ENCODE measurements around the gene NAA16. TPM values are rescaled to one million over a fixed set of nuclear protein-coding genes. Genes with fewer than 3 reads are reported as not detected.
"Not testable (repeated sequence)": the region's sequence is repeated elsewhere in the genome, so short reads cannot be mapped to it uniquely, and the experiment has no call there.

Gene NAA16
- 10 to 100 TPM; 16.5 to 27.3 TPM for total RNA-seq

DNA sequence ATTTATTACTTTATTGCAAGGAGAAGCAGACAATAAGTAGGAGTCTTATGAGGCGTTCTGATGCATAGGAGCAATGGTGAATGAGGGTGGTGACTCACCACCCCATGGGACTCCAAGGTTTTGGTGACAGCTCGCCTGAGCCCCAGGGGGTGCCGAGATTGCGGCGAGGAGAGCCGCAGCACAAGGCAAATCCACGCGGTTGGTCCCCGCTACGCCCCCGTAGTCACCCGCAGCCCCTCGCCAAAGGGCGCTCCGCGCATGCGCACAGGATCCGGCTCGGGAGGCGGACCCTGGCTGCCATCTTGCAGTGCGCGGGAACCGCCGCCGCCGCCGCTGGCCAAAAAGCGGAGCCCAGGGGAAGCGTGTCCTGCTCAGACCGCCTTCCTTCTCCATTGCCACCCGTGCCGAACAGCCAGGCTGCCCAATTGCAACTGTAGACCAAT lies at the start of gene NAA16:
Gene NAA16, plus strand, starts transcription at position 305 of the 443 bp plus-strand sequence. CDS start 262 bp downstream, outside the sequence.
- no peaks in the 10 kb centered on the region for H3K27me3 Mint-ChIP-seq (ENCODE audit: low read depth)
- H3K27ac Mint-ChIP-seq, result peak within 1 kb of the TSS; percentile 97
- H3K36me3 Mint-ChIP-seq (ENCODE audit: insufficient read depth in 2 of 2), result peaks cover 4 to 7% of the 10 kb centered on the region in 2 donors
- H3K9me3 Mint-ChIP-seq, result no peaks in the 10 kb centered on the region
- H3K4me1 Mint-ChIP-seq (ENCODE audit: low read depth), result peaks cover 35% of the 10 kb centered on the region
- DNase-seq (peak; percentile 97 to 98), ATAC-seq (replicated peaks in 1 of 2) (peak; percentile 90 to 91)
- H3K4me3 Mint-ChIP-seq, result peak within 1 kb of the TSS; percentile 93 to 97

DNA sequence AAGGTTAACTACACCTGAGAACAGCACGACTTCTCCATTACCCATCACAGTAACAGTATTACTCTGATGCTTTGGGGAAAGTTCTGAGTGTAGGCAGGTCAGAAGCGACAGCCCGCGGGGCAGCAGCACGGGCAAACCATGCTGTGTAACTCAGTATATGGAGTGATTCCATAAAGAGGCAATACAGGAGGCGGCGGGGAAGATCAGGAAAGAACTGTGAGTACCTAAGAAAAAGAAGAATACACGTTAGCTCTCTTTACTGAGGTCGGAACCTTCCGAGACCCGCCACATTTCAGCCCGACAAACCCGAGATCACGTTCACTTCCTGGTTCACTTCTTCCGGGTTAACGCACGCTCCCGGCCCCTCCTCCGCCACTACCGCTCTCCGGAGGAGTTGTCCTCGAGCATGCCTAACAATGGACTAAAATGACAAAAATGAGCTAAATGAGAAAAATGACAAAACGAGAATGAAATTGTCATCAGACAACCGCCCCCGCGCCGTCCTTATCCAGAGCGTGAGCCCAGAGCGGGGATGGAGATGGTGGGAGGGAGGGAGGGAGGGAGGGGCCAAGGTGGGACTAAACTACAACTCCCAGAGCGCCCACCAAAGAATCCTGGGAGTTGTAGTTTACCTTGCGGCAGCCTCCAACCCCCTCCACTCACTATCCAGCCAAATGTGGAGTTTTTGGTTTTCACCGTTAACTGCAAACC lies 47.7 kb upstream of the NAA16 start, which contains the start of gene MTRF1:
Gene MTRF1, minus strand, starts transcription at position 316 of the 711 bp plus-strand sequence. CDS start 2,669 bp downstream, outside the sequence.
- peak within 1 kb of the TSS; percentile 95 for H3K27ac Mint-ChIP-seq
- no peaks in the 10 kb centered on the region for H3K27me3 Mint-ChIP-seq (ENCODE audit: low read depth)
- ATAC-seq (replicated peaks in 1 of 2) (peak; percentile 92), DNase-seq (peak; percentile 78 to 84)
- H3K4me1 Mint-ChIP-seq (ENCODE audit: low read depth), result peaks cover 17% of the 10 kb centered on the region
- H3K9me3 Mint-ChIP-seq, result peaks cover 0 to 4% of the 10 kb centered on the region in 2 donors
- H3K4me3 Mint-ChIP-seq, result peak within 1 kb of the TSS; percentile 90 to 97
- peaks cover 9 to 20% of the 10 kb centered on the region in 2 donors for H3K36me3 Mint-ChIP-seq (ENCODE audit: insufficient read depth in 2 of 2)

DNA sequence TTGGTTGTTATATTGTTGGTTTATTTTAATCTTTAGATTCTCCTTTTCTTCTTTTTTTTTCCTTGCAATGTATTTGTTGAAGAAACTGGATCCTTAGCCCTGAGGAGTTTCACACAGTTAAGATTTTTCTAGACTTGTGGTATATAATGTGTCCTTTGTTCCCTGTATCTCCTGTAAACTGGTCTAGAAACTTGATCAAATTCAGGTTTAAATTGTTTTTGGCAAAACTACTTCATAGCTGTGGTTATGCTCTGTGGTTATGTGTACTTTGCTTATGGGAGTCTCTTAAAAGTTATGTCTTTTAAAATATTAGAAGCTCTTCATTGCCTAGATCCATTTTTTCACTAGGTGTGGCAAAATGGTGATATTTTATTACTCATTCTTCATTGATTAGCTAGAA lies 44.0 kb upstream of the NAA16 start:
- no peak for ATAC-seq (replicated peaks in 1 of 2)
- Mint-ChIP-seq H3K9me3 (peaks cover 1 to 7% of the 10 kb centered on the region in 2 donors), H3K4me1 (ENCODE audit: low read depth) (peaks cover 22% of the 10 kb centered on the region), H3K27me3 (ENCODE audit: low read depth) (no peaks in the 10 kb centered on the region), H3K27ac (no peak overlapping the region), H3K4me3 (no peak overlapping the region), H3K36me3 (ENCODE audit: insufficient read depth in 2 of 2) (peaks cover 7 to 29% of the 10 kb centered on the region in 2 donors)
- no peak for DNase-seq

DNA sequence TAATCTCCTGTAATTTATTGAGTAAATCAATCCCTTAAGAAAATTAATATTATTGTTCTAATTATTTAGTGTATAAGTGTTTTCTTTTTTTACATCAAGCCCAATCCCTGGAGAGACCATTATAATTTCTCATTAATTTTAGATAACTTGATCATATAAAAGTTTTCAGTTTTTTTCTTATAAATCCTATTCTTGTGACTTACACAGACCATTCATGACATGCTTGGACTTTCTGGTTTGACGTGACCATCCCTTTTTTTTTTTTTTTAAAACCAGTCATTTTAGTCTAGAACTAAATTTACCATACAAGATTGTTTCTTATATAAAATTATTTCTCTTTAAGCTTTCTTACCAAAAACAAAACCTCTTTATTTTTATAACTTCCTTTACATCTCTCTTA lies 42.3 kb upstream of the NAA16 start:
- ATAC-seq (replicated peaks in 1 of 2) (no peak), DNase-seq (peak in 1 of 2 donors; percentile 19)
- peaks cover 1 to 7% of the 10 kb centered on the region in 2 donors for H3K9me3 Mint-ChIP-seq
- peaks cover 14% of the 10 kb centered on the region for H3K4me1 Mint-ChIP-seq (ENCODE audit: low read depth)
- H3K4me3 Mint-ChIP-seq, result no peak overlapping the region
- peaks cover 7 to 32% of the 10 kb centered on the region in 2 donors for H3K36me3 Mint-ChIP-seq (ENCODE audit: insufficient read depth in 2 of 2)
- H3K27me3 Mint-ChIP-seq (ENCODE audit: low read depth), result no peaks in the 10 kb centered on the region
- no peak overlapping the region for H3K27ac Mint-ChIP-seq

DNA sequence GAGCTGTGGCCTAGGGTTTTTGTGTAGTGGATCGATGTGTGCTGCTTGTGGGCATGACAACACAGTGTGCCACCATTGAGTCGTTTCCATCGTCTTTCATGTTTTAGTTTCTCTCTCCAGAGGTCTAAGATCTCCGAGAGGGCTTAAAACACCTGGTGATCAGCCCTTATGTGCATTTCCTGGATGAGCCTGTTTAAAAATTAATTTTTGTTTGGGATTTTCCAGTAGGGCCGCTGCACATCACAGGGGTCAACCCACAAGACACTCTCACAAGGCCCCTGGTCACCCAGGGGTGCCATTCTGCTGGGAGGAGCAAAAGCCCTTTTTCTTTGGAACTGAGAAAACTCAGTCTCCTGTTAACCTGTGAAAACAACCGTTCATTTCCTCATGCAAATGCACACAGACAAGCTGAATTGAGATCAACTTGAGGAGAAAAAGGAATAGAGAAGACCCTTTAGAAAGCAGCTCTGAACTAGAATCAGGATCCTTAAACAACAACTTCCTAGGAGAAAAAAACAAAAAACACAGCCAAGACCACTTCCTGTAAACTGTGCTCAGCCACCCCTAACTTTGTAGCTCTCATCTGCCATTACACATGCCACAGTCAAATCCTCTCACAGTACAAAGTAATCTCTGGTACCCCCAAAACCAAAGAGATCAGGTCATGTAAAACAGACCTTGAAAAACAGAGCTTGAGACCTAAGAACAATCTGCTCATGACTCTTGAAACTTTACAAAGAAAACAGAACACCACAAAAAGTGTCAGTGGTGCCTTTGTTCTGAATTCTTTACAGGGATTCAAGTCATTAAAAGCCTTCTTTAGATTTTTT lies 39.4 kb upstream of the NAA16 start:
- peak overlapping the region; percentile 58 for H3K27ac Mint-ChIP-seq
- peak; percentile 21 to 64 for ATAC-seq (replicated peaks in 1 of 2)

DNA sequence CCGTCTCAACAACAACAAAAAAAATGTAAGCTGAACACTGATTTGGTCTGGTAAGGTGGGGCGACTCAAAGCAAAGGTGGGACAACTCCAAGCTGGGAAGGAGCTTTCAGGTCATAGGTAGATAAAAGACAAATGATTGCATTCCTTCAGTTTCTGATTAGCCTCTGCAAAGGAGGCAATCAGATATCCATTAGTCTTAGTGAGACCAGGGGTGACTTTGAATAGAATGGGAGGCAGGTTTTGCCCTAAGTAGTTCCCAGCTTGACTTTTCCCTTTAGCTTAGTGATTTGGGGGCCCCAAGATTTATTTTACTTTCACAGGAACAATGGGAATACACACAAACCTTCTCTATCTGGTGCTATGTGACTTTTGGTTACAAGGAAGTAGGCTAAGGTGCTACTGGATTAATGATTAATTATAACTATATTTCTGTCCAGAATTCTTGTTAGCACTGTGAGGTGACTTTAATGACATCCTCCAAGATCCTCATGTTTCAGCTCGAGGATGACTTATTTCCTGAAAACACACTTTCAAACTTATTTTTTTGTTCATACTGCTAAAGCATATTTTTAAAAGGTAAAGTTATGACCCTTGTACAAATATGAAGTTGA lies 37.1 kb upstream of the NAA16 start:
- DNase-seq (no peak), ATAC-seq (replicated peaks in 1 of 2) (no peak)
- H3K4me3 Mint-ChIP-seq, result no peak overlapping the region
- H3K27ac Mint-ChIP-seq, result no peak overlapping the region
- H3K36me3 Mint-ChIP-seq (ENCODE audit: insufficient read depth in 2 of 2), result peaks cover 2 to 21% of the 10 kb centered on the region in 2 donors
- H3K9me3 Mint-ChIP-seq, result peaks cover 1 to 2% of the 10 kb centered on the region in 2 donors
- H3K4me1 Mint-ChIP-seq (ENCODE audit: low read depth), result peaks cover 21% of the 10 kb centered on the region
- no peaks in the 10 kb centered on the region for H3K27me3 Mint-ChIP-seq (ENCODE audit: low read depth)

More for the DNA sequence above, 39.4 kb upstream of the NAA16 start:
- H3K9me3 Mint-ChIP-seq, result peaks cover 1 to 7% of the 10 kb centered on the region in 2 donors
- no peaks in the 10 kb centered on the region for H3K27me3 Mint-ChIP-seq (ENCODE audit: low read depth)
- peaks cover 16% of the 10 kb centered on the region for H3K4me1 Mint-ChIP-seq (ENCODE audit: low read depth)
- H3K4me3 Mint-ChIP-seq, result peak overlapping the region; percentile 3 to 66
- peaks cover 7 to 32% of the 10 kb centered on the region in 2 donors for H3K36me3 Mint-ChIP-seq (ENCODE audit: insufficient read depth in 2 of 2)
- no peak for DNase-seq

DNA sequence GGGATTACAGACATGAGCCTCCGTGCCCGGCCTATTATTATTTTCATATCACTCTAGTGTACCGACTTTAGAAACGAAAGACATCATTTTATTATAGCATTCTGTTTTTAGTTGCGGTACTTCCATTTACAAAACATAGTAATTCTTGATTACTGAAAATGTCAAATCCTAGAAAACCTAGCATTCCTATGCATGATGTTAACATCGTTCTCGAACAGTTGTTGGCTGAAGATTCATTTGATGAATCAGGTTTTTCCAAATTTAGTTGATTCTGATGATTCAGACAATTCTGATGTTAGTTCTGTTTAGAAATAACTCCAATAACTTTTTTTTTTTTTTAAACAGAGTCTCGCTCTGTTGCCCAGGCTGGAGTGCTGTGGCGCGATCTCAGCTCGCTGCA lies 36.2 kb upstream of the NAA16 start:
- no peaks in the 10 kb centered on the region for H3K9me3 Mint-ChIP-seq
- no peak overlapping the region for H3K27ac Mint-ChIP-seq
- ATAC-seq (replicated peaks in 1 of 2), result no peak
- H3K27me3 Mint-ChIP-seq (ENCODE audit: low read depth), result no peaks in the 10 kb centered on the region
- DNase-seq, result no peak
- peaks cover 21% of the 10 kb centered on the region for H3K4me1 Mint-ChIP-seq (ENCODE audit: low read depth)
- no peak overlapping the region for H3K4me3 Mint-ChIP-seq
- peaks cover 0 to 19% of the 10 kb centered on the region in 2 donors for H3K36me3 Mint-ChIP-seq (ENCODE audit: insufficient read depth in 2 of 2)

DNA sequence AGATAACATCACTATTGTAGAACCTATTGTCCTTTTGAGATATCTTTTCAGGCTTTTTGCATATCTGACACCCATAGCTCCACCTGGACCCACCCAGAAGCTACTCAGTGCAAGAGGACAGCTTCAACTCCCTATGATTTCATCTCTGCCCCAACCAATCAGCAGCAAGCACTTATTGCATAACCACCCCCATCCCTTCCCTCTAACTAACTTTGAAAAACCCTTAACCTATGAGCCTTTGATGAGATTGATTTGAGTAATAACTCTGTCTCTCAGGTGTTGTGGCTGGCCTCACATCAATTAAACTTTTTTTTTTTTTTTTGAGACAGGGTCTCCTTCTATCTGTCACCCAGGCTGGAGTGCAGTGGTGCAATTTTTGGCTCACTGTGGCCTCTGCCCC lies 34.2 kb upstream of the NAA16 start:
- peak; percentile 21 to 43 for ATAC-seq (replicated peaks in 1 of 2)
- Mint-ChIP-seq H3K27ac (no peak overlapping the region), H3K36me3 (ENCODE audit: insufficient read depth in 2 of 2) (peaks cover 0 to 6% of the 10 kb centered on the region in 2 donors), H3K4me1 (ENCODE audit: low read depth) (peaks cover 11% of the 10 kb centered on the region), H3K9me3 (no peaks in the 10 kb centered on the region), H3K27me3 (ENCODE audit: low read depth) (no peaks in the 10 kb centered on the region), H3K4me3 (no peak overlapping the region)
- no peak for DNase-seq

DNA sequence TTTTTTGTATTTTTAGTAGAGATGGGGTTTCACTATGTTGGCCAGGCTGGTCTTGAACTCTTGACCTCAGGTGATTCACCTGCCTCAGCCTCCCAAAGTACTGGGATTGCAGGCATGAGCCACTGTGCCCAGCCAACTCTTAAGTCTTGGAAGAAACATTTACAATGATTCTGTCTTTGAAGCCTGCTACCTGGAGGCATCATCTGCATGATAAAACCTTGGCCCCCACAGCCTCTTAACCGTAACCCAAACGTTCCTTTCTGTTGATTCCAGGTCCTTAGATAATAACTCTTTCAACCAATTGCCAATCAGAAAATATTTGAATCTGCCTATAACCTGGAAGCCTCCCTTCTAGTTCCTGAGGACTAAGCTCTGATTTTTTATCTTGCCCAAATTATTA lies 31.9 kb upstream of the NAA16 start:
- ATAC-seq (replicated peaks in 1 of 2); H3K4me3 Mint-ChIP-seq; H3K36me3 Mint-ChIP-seq (ENCODE audit: insufficient read depth in 2 of 2); H3K27ac Mint-ChIP-seq; H3K9me3 Mint-ChIP-seq; DNase-seq; H3K27me3 Mint-ChIP-seq (ENCODE audit: low read depth): not testable (repeated sequence)
- peaks cover 17% of the 10 kb centered on the region for H3K4me1 Mint-ChIP-seq (ENCODE audit: low read depth)

DNA sequence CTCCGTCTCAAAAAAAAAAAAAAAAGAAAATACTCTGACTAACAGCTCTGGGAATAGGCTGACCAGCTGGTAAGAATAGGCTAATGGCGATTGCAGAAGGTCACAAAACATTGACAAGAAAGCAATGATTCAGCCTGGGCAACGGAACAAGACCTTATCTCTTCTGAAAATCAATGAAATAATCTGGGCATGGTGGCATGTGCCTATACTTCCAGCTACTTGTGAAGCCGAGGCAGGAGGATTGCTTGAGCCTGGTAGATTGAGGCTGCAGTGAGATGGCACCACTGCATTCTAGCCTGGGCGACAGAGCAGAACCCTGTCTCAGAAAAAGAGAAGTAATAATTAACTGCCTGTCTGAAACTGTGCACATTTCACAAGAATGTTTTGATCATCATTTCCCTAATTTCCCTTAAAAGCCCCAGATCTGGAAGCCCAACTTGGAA lies 28.9 kb upstream of the NAA16 start:
- Mint-ChIP-seq H3K27me3 (ENCODE audit: low read depth) (no peaks in the 10 kb centered on the region), H3K9me3 (peaks cover 0 to 1% of the 10 kb centered on the region in 2 donors), H3K36me3 (ENCODE audit: insufficient read depth in 2 of 2) (peaks cover 4 to 5% of the 10 kb centered on the region in 2 donors), H3K4me3 (no peak overlapping the region), H3K4me1 (ENCODE audit: low read depth) (peaks cover 34% of the 10 kb centered on the region), H3K27ac (no peak overlapping the region)
- ATAC-seq (replicated peaks in 1 of 2) (no peak), DNase-seq (no peak)

DNA sequence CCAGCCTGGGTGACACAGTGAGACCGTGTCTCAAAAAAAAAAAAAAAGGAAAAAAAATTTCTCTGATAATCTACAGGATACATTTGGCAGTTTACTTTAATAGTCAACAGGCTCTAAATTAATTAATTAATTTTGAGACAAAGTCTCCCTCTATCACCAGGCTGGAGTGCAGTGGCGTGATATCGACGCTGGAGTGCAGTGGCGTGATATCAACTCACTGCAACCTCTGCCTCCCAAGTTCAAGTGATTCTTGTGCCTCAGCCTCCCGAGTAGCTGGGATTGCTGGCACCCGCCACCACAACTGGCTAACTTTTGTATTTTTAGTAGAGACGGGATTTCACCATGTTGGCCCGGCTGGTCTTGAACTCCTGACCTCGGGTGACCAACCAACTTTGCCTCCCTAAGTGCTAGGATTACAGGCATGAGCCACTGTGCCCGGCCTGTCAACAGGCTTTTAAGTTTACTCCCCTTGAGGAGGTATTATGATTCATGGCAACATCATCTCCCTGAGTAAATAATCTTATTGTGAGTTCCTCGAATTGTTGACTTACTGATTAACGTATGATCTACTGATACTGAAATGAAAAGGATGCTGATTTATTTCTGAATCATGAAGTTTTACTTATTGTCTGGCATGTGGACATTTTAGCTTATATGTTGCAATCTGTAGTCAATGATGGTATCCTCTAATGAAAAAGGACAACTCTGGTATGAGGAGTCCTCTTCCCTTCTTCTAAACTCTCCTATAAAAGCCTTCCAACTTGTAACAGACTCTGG lies 26.4 kb upstream of the NAA16 start:
- Mint-ChIP-seq H3K9me3 (peaks cover 0 to 5% of the 10 kb centered on the region in 2 donors), H3K36me3 (ENCODE audit: insufficient read depth in 2 of 2) (peaks cover 5 to 8% of the 10 kb centered on the region in 2 donors), H3K4me3 (no peak overlapping the region), H3K4me1 (ENCODE audit: low read depth) (peaks cover 42% of the 10 kb centered on the region), H3K27ac (peak overlapping the region; percentile 14), H3K27me3 (ENCODE audit: low read depth) (no peaks in the 10 kb centered on the region)
- DNase-seq, result peak in 1 of 2 donors; percentile 2
- ATAC-seq (replicated peaks in 1 of 2), result peak; percentile 47 to 61

DNA sequence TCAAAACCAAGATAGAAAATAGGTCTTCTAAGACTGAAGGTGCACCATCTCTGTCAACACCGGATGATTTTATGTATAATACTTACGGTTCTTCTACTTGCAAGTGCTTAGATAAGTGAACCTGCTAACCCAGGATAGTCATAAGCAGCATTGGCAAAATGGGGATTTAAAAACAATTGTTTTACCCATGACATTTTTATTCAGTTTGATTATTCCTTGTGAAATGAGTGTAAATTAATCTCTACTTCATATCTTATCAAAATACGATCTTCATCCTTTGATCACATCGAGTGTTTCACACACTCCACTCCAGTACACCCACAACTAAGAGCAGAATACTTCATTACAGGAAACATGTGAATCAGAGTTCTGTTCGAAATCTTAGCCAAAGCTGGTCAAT lies 24.7 kb upstream of the NAA16 start:
- DNase-seq (no peak), ATAC-seq (replicated peaks in 1 of 2) (peak; percentile 84 to 90)
- Mint-ChIP-seq H3K27me3 (ENCODE audit: low read depth) (no peaks in the 10 kb centered on the region), H3K9me3 (peaks cover under 1 to 7% of the 10 kb centered on the region in 2 donors), H3K27ac (no peak overlapping the region), H3K4me1 (ENCODE audit: low read depth) (peaks cover 42% of the 10 kb centered on the region), H3K4me3 (peak overlapping the region; percentile 42 to 45), H3K36me3 (ENCODE audit: insufficient read depth in 2 of 2) (peaks cover 5 to 8% of the 10 kb centered on the region in 2 donors)
